GM11168 (cell line): Measurements from ENCODE around the gene MAST4.

Source experiments
- in situ Hi-C: fragments of 300-500 bp; cut with MboI; formaldehyde crosslinking; loops from one replicate; pipeline ENCODE4 v1.12.0; 2022; ENCODE audit warnings: low sequenced_read_pairs; ENCODE audit not compliant: unreplicated experiment

Gene MAST4

GRCh38 chr5:67204821-67205220, 608.6 kb downstream of the MAST4 start:
- in situ Hi-C loops = loop anchor here (5.0 kb wide), 1 partner anchor 43 kb away; no protein-coding TSS in a partner anchor

- in situ Hi-C loops = loop anchor here (5.0 kb wide), 1 partner anchor 44 kb away; no protein-coding TSS in a partner anchor
Observed at GRCh38 chr5:67205981-67206380, 609.8 kb downstream of the MAST4 start.

GRCh38 chr5:67206461-67206860, 610.3 kb downstream of the MAST4 start:
- in situ Hi-C loops = loop anchor here (5.0 kb wide), 1 partner anchor 44 kb away; no protein-coding TSS in a partner anchor

GRCh38 chr5:67206929-67207328, 610.7 kb downstream of the MAST4 start:
- in situ Hi-C loops = loop anchor here (5.0 kb wide), 1 partner anchor 45 kb away; no protein-coding TSS in a partner anchor

- in situ Hi-C loops = loop anchor here (5.0 kb wide), 1 partner anchor 46 kb away; no protein-coding TSS in a partner anchor
Observed at GRCh38 chr5:67208403-67208802, 612.2 kb downstream of the MAST4 start.

GRCh38 chr5:67209141-67209771, 613.1 kb downstream of the MAST4 start:
- in situ Hi-C loops = loop anchor here (5.0 kb wide), 1 partner anchor 47 kb away; no protein-coding TSS in a partner anchor

- in situ Hi-C loops = no loop called here
Observed at GRCh38 chr5:67211926-67212325, 615.7 kb downstream of the MAST4 start.

- in situ Hi-C loops = no loop called here
Observed at GRCh38 chr5:67214036-67214435, 617.8 kb downstream of the MAST4 start.

- in situ Hi-C loops = no loop called here
Observed at GRCh38 chr5:67214707-67215447, 618.7 kb downstream of the MAST4 start.

- in situ Hi-C loops = no loop called here
Observed at GRCh38 chr5:67215519-67216471, 619.6 kb downstream of the MAST4 start.

GRCh38 chr5:67216564-67216963, 620.4 kb downstream of the MAST4 start:
- in situ Hi-C loops = no loop called here
